Pancreas (tissue), 10 donors: Measurements from ENCODE around the gene SLC6A3. TPM values are rescaled to one million over a fixed set of nuclear protein-coding genes. Genes with fewer than 3 reads are reported as not detected.

Experiments
- ATAC-seq, 4 donors: fragments of 200-7000 bp; cut with Tn5 transposase; one replicate each; pipeline versions ENCODE4 v1.8.0 to v1.9.1; 2020; ENCODE audit warnings: mild to moderate bottlenecking in 4 of 4, moderate library complexity in 4 of 4
- DNase-seq, 6 donors: peaks; one replicate each; pipeline ENCODE4 v3.0.0-alpha.2; 2020
- FAIRE-seq: peaks from 2 replicates; lab custom pipeline; 2012; peaks lifted over from hg19 to GRCh38; lab: Jason Lieb, UNC
- H3K27ac ChIP-seq, 4 donors: fragments of 200-600 bp; sonication (generic); 1 replicate in 3 of 4; 2 replicates in 1 of 4; pipeline versions ENCODE4 v1.5.0 to v1.8.0; 2020
- H3K27me3 ChIP-seq, 4 donors: fragments of 200-600 bp; one replicate each; pipeline ENCODE4 v1.8.0; 2021
- H3K36me3 ChIP-seq, 3 donors: fragments of 200-600 bp; sonication (generic) in 1 of 3; one replicate each; pipeline versions ENCODE4 v1.5.0 to v1.8.0; 2020 to 2021
- H3K4me1 ChIP-seq, 3 donors: fragments of 200-600 bp; one replicate each; pipeline ENCODE4 v1.8.0; 2021
- H3K4me3 ChIP-seq, 4 donors: fragments of 200-600 bp; sonication (generic) in 2 of 4; one replicate each; pipeline versions ENCODE4 v1.5.0 to v1.8.0; 2020 to 2021
- H3K9me3 ChIP-seq, 4 donors: fragments of 200-600 bp; one replicate each; pipeline ENCODE4 v1.8.0; 2021
- CTCF ChIP-seq, 4 donors: fragments of 200-600 bp; sonication (generic) in 3 of 4; IDR thresholded peaks; one replicate each; pipeline versions ENCODE4 v1.5.0 to v1.8.0; 2021; ENCODE audit warnings: antibody characterized with exemption in 4 of 4
- WGBS, 2 donors: extraction: QIAGEN DNeasy Blood & Tissue Kit; methylation state at CpG; one replicate each; pipeline ENCODE4 v1.1.7; 2013; 5-methylcytosine and 5-hydroxymethylcytosine counted together
- intact Hi-C, 3 donors: fragments of 100-400 bp; cut with DNase I; formaldehyde crosslinking; loops; one replicate each; pipeline versions ENCODE4 v1.11.1 to v1.14.2; 2022
- polyA plus RNA-seq, 2 donors: library from polyadenylated mRNA; stranded (reverse); fragments of 200-250 nt; gene quantifications; one replicate each; pipeline ENCODE4 v1.2.3, GENCODE V29; 2013
- total RNA-seq, 6 donors: library from RNA; stranded (reverse); fragmentation: NEBNext Ultra II Directional in 4 of 6; extraction: Animal tissue kit (Norgen Biotek cat#: 25700) in 4 of 6; gene quantifications; one replicate each; pipeline versions ENCODE4 v1.2.1 to v1.2.4, GENCODE V29; 2021 to 2023
- donor health status: healthy with polysubstance abuse.
- donor health status: DM: no; HTN: no; CAD: no; lungs with moderate emphysema.
- donor health status: DM: no; HTN: no; CAD: no.
- donor health status: control.
- donor health status: control.
- donor health status: Bipolar disorder and iron deficiency.
- donor health status: DM: yes; HTN: yes; CAD: no.
- donor health status: DM: no; HTN: no; CAD: no.
- donor health status: DM: no; HTN: no; CAD: no.
- donor health status: DM: yes; HTN: yes; CAD: no.

Gene SLC6A3
- total and polyA plus RNA-seq, 8 donors: not detected

GRCh38 chr5:1345876-1346626, 99.2 kb downstream of the SLC6A3 start:
- H3K9me3 ChIP-seq: no peaks in the 10 kb centered on the region
- no peak for FAIRE-seq
- intact Hi-C loops: no loop called here
- TF ChIP-seq CTCF (IDR thresholded peaks at IDR 0.05): no peak
- DNase-seq: no peak
- H3K4me1 ChIP-seq: peaks cover 0 to 19% (median 8%) of the 10 kb centered on the region in 3 donors
- no peaks in the 10 kb centered on the region for H3K27me3 ChIP-seq
- 67 to 74% methylated on average over 27 of the region's 27 CpGs for WGBS, 2 donors
- H3K36me3 ChIP-seq: peaks cover 0 to 7% (median 3%) of the 10 kb centered on the region in 3 donors
- no peak overlapping the region for H3K27ac ChIP-seq
- ATAC-seq: no peak
- peak overlapping the region; percentile 79 to 95 (median 90) for H3K4me3 ChIP-seq

- H3K27ac ChIP-seq: peak within 1 kb of the TSS; percentile 73 to 80 (median 76)
- H3K9me3 ChIP-seq: no peaks in the 10 kb centered on the region
- peak within 1 kb of the TSS; percentile 79 to 95 (median 90) for H3K4me3 ChIP-seq
- 1 to 2% methylated on average over 52 to 87 of the region's 87 CpGs for WGBS, 2 donors
- peaks cover 0 to 12% (median 3%) of the 10 kb centered on the region in 3 donors for H3K36me3 ChIP-seq
- no peaks in the 10 kb centered on the region for H3K27me3 ChIP-seq
- peaks cover 0 to 19% (median 8%) of the 10 kb centered on the region in 3 donors for H3K4me1 ChIP-seq
- TF ChIP-seq CTCF (IDR thresholded peaks at IDR 0.05): no peak
- DNase-seq (peak; percentile 78 to 96 (median 88)), FAIRE-seq (no peak), ATAC-seq (peak; percentile 96 to 99 (median 98))
- intact Hi-C loops: no loop called here
These were observed 100.0 kb downstream of the SLC6A3 start, which contains the start of gene CLPTM1L for GRCh38 chr5:1344975-1345838. Gene CLPTM1L (minus strand): TSS chr5:1345099. CDS start chr5:1344841, 258 bp downstream.

GRCh38 chr5:1343931-1344901, 101.0 kb downstream of the SLC6A3 start:
- H3K4me1 ChIP-seq: peaks cover 0 to 19% (median 8%) of the 10 kb centered on the region in 3 donors
- TF ChIP-seq CTCF (IDR thresholded peaks at IDR 0.05): no peak
- no peak for FAIRE-seq
- H3K27ac ChIP-seq: no peak overlapping the region
- H3K4me3 ChIP-seq: peak overlapping the region; percentile 70 to 95 (median 90)
- peaks cover 0 to 16% (median 3%) of the 10 kb centered on the region in 3 donors for H3K36me3 ChIP-seq
- H3K9me3 ChIP-seq: no peaks in the 10 kb centered on the region
- H3K27me3 ChIP-seq: no peaks in the 10 kb centered on the region
- WGBS, 2 donors: 3 to 4% methylated on average over 59 to 61 of the region's 61 CpGs
- peak in 3 of 6 donors; percentile 38 to 80 (median 64) for DNase-seq
- intact Hi-C loops: no loop called here
- peak in 3 of 4 donors; percentile 6 to 14 (median 12) for ATAC-seq

- H3K27ac ChIP-seq: no peak overlapping the region
- intact Hi-C loops: no loop called here
- DNase-seq: peak in 1 of 6 donors; percentile 52
These were observed 101.9 kb downstream of the SLC6A3 start for GRCh38 chr5:1343315-1343751.

More at GRCh38 chr5:1343315-1343751, 101.9 kb downstream of the SLC6A3 start:
- ATAC-seq (no peak), FAIRE-seq (no peak)
- Histone ChIP-seq H3K9me3 (no peaks in the 10 kb centered on the region), H3K27me3 (no peaks in the 10 kb centered on the region), H3K36me3 (peaks cover 3 to 21% (median 5%) of the 10 kb centered on the region in 3 donors), H3K4me3 (peak overlapping the region in 2 of 4 donors; percentile 89 to 95), H3K4me1 (peaks cover 0 to 19% (median 8%) of the 10 kb centered on the region in 3 donors)
- WGBS, 2 donors: 45 to 56% methylated on average over 9 of the region's 9 CpGs
- no peak for TF ChIP-seq CTCF (IDR thresholded peaks at IDR 0.05)
